Lower leg skin (tissue), 3 donors: ENCODE measurements around the gene PSMG2.

Source experiments
- CTCF ChIP-seq, 3 donors: fragments of 450-650 bp; IDR thresholded peaks; one replicate each; pipeline ENCODE4 v1.5.1; 2016; ENCODE audit warnings: antibody characterized with exemption in 3 of 3, mild to moderate bottlenecking in 3 of 3, moderate library complexity in 2 of 3
- POLR2A ChIP-seq, 2 donors: fragments of 450-650 bp; IDR thresholded peaks; one replicate each; pipeline ENCODE4 v1.6.1; 2016 to 2017; ENCODE audit warnings: antibody characterized with exemption in 2 of 2, mild to moderate bottlenecking in 1 of 2, moderate library complexity in 1 of 2

- TF ChIP-seq CTCF (IDR thresholded peaks at IDR 0.05) (no peak), POLR2A (IDR thresholded peaks at IDR 0.05) (no peak)
Observed at GRCh38 chr18:12766986-12767433, 64.2 kb downstream of the PSMG2 start.
